SK-N-SH treated with all-trans-retinoic acid at 6 μM for 48 hours (cell line): Measurements from ENCODE around the gene GCNT3.
A peak's percentile ranks its signal among the peaks of the same experiment; 100 is the strongest.

ENCODE experiments used
- ATAC-seq: fragments of 200-7000 bp; cut with Tn5 transposase; 3 replicates; pipeline ENCODE4 v1.9.1; 2020; ENCODE audit warnings: mild to moderate bottlenecking, moderate library complexity
- ARNTL ChIP-seq: fragments of 450-650 bp; formaldehyde crosslinking; IDR thresholded peaks from 2 replicates; pipeline ENCODE4 v1.5.0; 2020; ENCODE audit warnings: low read depth, mild to moderate bottlenecking, moderate library complexity, borderline replicate concordance
- BACH2 ChIP-seq: fragments of 250-450 bp; sonication (Bioruptor Pico); IDR thresholded peaks from 2 replicates; pipeline ENCODE4 v1.9.0; 2021; ENCODE audit warnings: mild to moderate bottlenecking, borderline replicate concordance
- CSDC2 ChIP-seq: fragments of 250-450 bp; sonication (Bioruptor Pico); IDR thresholded peaks from 2 replicates; pipeline ENCODE4 v1.5.0; 2020; ENCODE audit warnings: mild to moderate bottlenecking, moderate library complexity
- ESRRG ChIP-seq: fragments of 250-450 bp; sonication (Bioruptor Pico); IDR thresholded peaks from 2 replicates; pipeline ENCODE4 v1.6.1; 2021; ENCODE audit warnings: mild to moderate bottlenecking
- GLIS3 ChIP-seq: fragments of 250-450 bp; sonication (Bioruptor Pico); IDR thresholded peaks from 2 replicates; pipeline ENCODE4 v1.5.0; 2020; ENCODE audit warnings: mild to moderate bottlenecking, moderate library complexity
- ISL1 ChIP-seq: fragments of 250-450 bp; sonication (Bioruptor Pico); IDR thresholded peaks from 2 replicates; pipeline ENCODE4 v2.1.2; 2022; ENCODE audit warnings: mild to moderate bottlenecking, moderate library complexity
- OSR1 ChIP-seq: fragments of 250-450 bp; sonication (Bioruptor Pico); IDR thresholded peaks from 2 replicates; pipeline ENCODE4 v1.8.0; 2022; ENCODE audit warnings: moderate library complexity, mild to moderate bottlenecking, inconsistent platforms
- PPARA ChIP-seq: fragments of 250-450 bp; sonication (Bioruptor Pico); IDR thresholded peaks from 2 replicates; pipeline ENCODE4 v1.5.0; 2020; ENCODE audit warnings: mild to moderate bottlenecking, borderline replicate concordance
- RARB ChIP-seq: fragments of 250-450 bp; sonication (Bioruptor Pico); IDR thresholded peaks from 2 replicates; pipeline ENCODE4 v1.8.0; 2021; ENCODE audit warnings: mild to moderate bottlenecking, moderate library complexity
- SNAI2 ChIP-seq: fragments of 250-450 bp; sonication (Bioruptor Pico); IDR thresholded peaks from 2 replicates; pipeline ENCODE4 v1.5.0; 2020; ENCODE audit warnings: mild to moderate bottlenecking, moderate library complexity
- TCF4 ChIP-seq: fragments of 250-450 bp; sonication (Bioruptor Pico); IDR thresholded peaks from 2 replicates; pipeline ENCODE4 v1.8.0; 2021; ENCODE audit warnings: mild to moderate bottlenecking, moderate library complexity, borderline replicate concordance
- TOX ChIP-seq: fragments of 250-450 bp; sonication (Bioruptor Pico); IDR thresholded peaks from 2 replicates; pipeline ENCODE4 v1.8.0; 2021; ENCODE audit warnings: mild to moderate bottlenecking, moderate library complexity, borderline replicate concordance
- ZC3H10 ChIP-seq: fragments of 250-450 bp; sonication (Bioruptor Pico); IDR thresholded peaks from 2 replicates; pipeline ENCODE4 v1.5.1; 2021; ENCODE audit warnings: mild to moderate bottlenecking, moderate library complexity
- ZFP3 ChIP-seq: fragments of 250-450 bp; sonication (Bioruptor Pico); IDR thresholded peaks from 2 replicates; pipeline ENCODE4 v1.5.0; 2020; ENCODE audit warnings: mild to moderate bottlenecking, moderate library complexity
- ZFP30 ChIP-seq: fragments of 450-650 bp; formaldehyde crosslinking; IDR thresholded peaks from 2 replicates; pipeline ENCODE4 v1.5.0; 2022; ENCODE audit warnings: mild to moderate bottlenecking, moderate library complexity
- ZNF8 ChIP-seq: fragments of 450-650 bp; formaldehyde crosslinking; IDR thresholded peaks from 2 replicates; pipeline ENCODE4 v1.5.0; 2020; ENCODE audit warnings: mild to moderate bottlenecking, moderate library complexity
- TF ChIP-seq, protein P1 (sequence below): fragments of 250-450 bp; sonication (Bioruptor Pico); IDR thresholded peaks from 2 replicates; pipeline ENCODE4 v1.8.0; 2020; ENCODE audit warnings: mild to moderate bottlenecking, moderate library complexity, borderline replicate concordance
- TF ChIP-seq, protein P2 (sequence below): fragments of 250-450 bp; sonication (Bioruptor Pico); IDR thresholded peaks from 2 replicates; pipeline ENCODE4 v1.5.1; 2020; ENCODE audit warnings: low read depth, mild to moderate bottlenecking, moderate library complexity
- TF ChIP-seq, protein P3 (sequence below): fragments of 250-450 bp; sonication (Bioruptor Pico); IDR thresholded peaks from 2 replicates; pipeline ENCODE4 v1.8.0; 2021; ENCODE audit warnings: low read depth, mild to moderate bottlenecking, moderate library complexity, borderline replicate concordance
- TF ChIP-seq, protein P4 (sequence below): fragments of 250-450 bp; sonication (Bioruptor Pico); IDR thresholded peaks from 2 replicates; pipeline ENCODE4 v1.5.0; 2020; ENCODE audit warnings: mild to moderate bottlenecking, moderate library complexity

The GCNT3 gene

DNA sequence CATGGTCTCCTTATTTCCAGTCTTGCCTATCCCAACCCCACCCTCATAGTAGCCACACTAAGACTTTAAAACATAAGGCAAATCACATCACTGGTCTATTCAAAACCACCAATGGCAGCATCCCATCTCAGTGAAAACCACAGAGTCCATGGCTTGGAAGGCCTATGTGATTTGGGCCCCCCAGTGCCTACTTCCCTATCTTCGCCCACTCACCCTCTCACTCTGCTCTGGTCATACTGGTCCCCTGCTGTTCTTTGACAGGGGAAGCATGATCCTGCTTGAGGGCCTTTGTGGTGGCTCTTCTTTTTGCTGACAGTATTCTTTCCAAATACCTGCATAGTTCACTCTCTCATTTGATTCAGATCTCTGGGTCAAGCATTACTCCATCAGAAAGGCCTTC lies 42.5 kb downstream of the GCNT3 start (continued):
- no peak for TF ChIP-seq RARB (CRISPR knock-in tag)
- TF ChIP-seq ZC3H10 (CRISPR knock-in tag): no peak
- no peak for TF ChIP-seq ARNTL (CRISPR knock-in tag)
- no peak for TF ChIP-seq SNAI2 (CRISPR knock-in tag)
- no peak for TF ChIP-seq CSDC2 (CRISPR knock-in tag)
- no peak for TF ChIP-seq BACH2 (CRISPR knock-in tag)
- TF ChIP-seq, protein P1, sequence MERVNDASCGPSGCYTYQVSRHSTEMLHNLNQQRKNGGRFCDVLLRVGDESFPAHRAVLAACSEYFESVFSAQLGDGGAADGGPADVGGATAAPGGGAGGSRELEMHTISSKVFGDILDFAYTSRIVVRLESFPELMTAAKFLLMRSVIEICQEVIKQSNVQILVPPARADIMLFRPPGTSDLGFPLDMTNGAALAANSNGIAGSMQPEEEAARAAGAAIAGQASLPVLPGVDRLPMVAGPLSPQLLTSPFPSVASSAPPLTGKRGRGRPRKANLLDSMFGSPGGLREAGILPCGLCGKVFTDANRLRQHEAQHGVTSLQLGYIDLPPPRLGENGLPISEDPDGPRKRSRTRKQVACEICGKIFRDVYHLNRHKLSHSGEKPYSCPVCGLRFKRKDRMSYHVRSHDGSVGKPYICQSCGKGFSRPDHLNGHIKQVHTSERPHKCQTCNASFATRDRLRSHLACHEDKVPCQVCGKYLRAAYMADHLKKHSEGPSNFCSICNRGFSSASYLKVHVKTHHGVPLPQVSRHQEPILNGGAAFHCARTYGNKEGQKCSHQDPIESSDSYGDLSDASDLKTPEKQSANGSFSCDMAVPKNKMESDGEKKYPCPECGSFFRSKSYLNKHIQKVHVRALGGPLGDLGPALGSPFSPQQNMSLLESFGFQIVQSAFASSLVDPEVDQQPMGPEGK: no peak

DNA sequence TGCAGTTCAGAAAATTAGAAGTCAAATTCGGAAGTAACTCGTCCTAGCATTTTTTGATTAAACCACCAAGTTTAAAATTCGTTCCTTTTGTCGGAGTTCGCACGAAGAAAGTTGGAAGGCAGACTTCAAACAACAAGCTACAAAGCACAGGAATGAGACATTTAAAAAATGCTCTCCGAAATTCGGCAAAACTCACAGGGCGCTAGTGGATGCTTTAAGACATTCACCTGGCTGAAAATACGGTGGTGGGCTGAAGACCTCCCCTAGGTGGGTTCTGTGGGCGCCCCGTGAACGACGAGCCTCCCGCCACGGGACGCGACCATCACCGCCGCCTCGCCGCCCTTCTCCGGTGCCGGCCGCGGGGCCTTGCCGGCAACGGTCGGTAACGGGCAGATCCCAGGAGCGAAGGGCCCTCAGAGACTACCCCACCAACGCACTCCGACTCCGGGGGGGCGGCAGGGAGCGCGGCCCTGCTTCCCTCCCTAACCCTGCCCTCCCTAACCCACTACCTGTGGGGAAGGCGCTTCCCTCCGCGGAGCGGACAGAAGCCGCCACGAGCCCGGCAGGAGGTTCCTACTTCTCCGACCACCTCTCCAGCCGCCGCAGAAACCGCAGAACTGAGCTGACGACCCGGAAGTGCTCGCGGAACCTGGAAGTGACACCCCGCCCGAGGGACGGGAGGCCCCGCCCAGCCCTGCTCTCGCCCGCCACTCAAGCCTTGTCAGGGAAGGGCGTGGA lies 45.5 kb downstream of the GCNT3 start, which contains the start of gene GTF2A2:
Gene GTF2A2, minus strand, starts transcription at position 619 of the 738 bp plus-strand sequence. CDS start 5,238 bp downstream, outside the sequence.
- peak; percentile 100 for ATAC-seq
- TF ChIP-seq BACH2 (CRISPR knock-in tag): no peak

DNA sequence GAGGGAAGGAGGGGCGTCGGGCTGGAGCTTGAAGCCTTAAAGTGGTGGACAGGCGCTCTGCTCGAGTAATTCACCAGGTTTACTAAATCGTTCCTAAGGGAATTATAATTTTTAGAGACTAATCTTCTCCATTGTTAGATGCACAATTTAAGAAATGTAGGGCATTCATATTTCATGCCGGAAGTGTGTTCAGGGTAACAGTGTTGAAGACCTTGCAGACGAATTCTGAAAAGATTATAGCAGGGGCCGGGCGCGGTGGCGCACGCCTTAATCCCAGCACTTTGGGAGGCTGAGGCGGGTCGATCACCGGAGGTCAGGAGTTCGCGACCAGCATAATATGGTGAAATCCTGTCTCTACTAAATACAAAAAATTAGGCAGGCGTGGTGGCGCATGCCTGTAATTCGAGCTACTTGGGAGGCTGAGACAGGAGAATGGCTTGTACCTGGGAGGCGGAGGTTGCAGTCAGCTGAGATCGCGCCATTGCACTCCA lies 46.1 kb downstream of the GCNT3 start:
- peak; percentile 5; the same call in 2 of the 3 replicates for ATAC-seq
- TF ChIP-seq TOX (CRISPR knock-in tag) (no peak), TCF4 (CRISPR knock-in tag) (no peak), CSDC2 (CRISPR knock-in tag) (no peak), BACH2 (CRISPR knock-in tag) (no peak), ARNTL (CRISPR knock-in tag) (no peak), ZFP3 (CRISPR knock-in tag) (no peak), SNAI2 (CRISPR knock-in tag) (no peak), OSR1 (CRISPR knock-in tag) (no peak), ISL1 (CRISPR knock-in tag) (no peak), ESRRG (CRISPR knock-in tag) (no peak), RARB (CRISPR knock-in tag) (no peak), ZNF8 (CRISPR knock-in tag) (no peak), ZC3H10 (CRISPR knock-in tag) (no peak), PPARA (no peak)
- TF ChIP-seq, protein P1: no peak
- TF ChIP-seq, protein P2, sequence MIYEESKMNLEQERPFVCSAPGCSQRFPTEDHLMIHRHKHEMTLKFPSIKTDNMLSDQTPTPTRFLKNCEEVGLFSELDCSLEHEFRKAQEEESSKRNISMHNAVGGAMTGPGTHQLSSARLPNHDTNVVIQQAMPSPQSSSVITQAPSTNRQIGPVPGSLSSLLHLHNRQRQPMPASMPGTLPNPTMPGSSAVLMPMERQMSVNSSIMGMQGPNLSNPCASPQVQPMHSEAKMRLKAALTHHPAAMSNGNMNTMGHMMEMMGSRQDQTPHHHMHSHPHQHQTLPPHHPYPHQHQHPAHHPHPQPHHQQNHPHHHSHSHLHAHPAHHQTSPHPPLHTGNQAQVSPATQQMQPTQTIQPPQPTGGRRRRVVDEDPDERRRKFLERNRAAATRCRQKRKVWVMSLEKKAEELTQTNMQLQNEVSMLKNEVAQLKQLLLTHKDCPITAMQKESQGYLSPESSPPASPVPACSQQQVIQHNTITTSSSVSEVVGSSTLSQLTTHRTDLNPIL (CRISPR knock-in tag): no peak
- TF ChIP-seq, protein P3, sequence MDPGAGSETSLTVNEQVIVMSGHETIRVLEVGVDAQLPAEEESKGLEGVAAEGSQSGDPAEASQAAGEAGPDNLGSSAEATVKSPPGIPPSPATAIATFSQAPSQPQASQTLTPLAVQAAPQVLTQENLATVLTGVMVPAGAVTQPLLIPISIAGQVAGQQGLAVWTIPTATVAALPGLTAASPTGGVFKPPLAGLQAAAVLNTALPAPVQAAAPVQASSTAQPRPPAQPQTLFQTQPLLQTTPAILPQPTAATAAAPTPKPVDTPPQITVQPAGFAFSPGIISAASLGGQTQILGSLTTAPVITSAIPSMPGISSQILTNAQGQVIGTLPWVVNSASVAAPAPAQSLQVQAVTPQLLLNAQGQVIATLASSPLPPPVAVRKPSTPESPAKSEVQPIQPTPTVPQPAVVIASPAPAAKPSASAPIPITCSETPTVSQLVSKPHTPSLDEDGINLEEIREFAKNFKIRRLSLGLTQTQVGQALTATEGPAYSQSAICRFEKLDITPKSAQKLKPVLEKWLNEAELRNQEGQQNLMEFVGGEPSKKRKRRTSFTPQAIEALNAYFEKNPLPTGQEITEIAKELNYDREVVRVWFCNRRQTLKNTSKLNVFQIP (CRISPR knock-in tag): no peak

DNA sequence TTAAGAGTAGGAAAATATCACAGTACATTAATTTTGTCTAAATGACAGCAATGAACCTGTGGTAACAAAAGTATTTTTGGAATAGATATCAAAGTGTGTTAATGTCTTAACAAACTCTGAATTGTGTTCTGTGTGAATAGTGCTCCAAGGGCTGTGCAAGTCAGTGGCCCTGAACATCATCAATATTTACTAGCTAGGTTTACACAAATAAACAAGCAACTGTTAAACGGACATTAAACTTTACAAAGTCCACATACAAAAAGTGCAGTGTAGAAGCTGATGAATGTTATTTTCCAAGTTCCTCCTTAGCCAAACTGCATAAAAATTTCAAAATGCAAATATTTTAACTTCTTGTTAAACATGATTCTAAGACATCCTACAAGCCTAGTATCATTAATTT lies 47.8 kb downstream of the GCNT3 start:
- ATAC-seq: no peak
- TF ChIP-seq BACH2 (CRISPR knock-in tag) (no peak), TOX (CRISPR knock-in tag) (no peak), ZNF8 (CRISPR knock-in tag) (no peak), ZFP30 (CRISPR knock-in tag) (no peak), RARB (CRISPR knock-in tag) (no peak), ZC3H10 (CRISPR knock-in tag) (no peak), ISL1 (CRISPR knock-in tag) (no peak), ESRRG (CRISPR knock-in tag) (no peak), OSR1 (CRISPR knock-in tag) (no peak), GLIS3 (CRISPR knock-in tag) (no peak), PPARA (no peak)
- TF ChIP-seq, protein P4, sequence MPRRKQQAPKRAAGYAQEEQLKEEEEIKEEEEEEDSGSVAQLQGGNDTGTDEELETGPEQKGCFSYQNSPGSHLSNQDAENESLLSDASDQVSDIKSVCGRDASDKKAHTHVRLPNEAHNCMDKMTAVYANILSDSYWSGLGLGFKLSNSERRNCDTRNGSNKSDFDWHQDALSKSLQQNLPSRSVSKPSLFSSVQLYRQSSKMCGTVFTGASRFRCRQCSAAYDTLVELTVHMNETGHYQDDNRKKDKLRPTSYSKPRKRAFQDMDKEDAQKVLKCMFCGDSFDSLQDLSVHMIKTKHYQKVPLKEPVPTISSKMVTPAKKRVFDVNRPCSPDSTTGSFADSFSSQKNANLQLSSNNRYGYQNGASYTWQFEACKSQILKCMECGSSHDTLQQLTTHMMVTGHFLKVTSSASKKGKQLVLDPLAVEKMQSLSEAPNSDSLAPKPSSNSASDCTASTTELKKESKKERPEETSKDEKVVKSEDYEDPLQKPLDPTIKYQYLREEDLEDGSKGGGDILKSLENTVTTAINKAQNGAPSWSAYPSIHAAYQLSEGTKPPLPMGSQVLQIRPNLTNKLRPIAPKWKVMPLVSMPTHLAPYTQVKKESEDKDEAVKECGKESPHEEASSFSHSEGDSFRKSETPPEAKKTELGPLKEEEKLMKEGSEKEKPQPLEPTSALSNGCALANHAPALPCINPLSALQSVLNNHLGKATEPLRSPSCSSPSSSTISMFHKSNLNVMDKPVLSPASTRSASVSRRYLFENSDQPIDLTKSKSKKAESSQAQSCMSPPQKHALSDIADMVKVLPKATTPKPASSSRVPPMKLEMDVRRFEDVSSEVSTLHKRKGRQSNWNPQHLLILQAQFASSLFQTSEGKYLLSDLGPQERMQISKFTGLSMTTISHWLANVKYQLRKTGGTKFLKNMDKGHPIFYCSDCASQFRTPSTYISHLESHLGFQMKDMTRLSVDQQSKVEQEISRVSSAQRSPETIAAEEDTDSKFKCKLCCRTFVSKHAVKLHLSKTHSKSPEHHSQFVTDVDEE (CRISPR knock-in tag): no peak
- TF ChIP-seq, protein P1: no peak
